ENCODE data around the gene ZNF326.

Gene ZNF326

DNA sequence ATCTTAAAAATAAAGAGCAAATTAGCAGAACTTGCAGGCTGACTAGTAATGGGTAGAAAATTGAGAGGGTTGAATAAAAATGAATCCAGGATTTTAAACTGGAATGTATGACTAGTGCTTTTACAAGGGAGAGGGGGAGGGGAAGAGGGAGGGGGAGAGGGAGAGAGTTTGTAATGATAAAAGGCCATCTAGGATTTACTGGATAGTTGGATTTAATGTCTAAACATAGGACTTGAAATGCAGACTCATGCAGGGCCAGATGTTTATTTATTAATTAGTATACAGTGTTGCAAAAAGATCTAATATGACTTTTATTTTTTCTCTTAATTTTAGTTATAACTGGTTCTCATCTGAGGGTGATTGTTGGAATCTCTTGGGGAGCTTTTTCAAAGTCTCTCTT lies 4.3 kb downstream of the ZNF326 start:
- TF ChIP-seq, protein P1, sequence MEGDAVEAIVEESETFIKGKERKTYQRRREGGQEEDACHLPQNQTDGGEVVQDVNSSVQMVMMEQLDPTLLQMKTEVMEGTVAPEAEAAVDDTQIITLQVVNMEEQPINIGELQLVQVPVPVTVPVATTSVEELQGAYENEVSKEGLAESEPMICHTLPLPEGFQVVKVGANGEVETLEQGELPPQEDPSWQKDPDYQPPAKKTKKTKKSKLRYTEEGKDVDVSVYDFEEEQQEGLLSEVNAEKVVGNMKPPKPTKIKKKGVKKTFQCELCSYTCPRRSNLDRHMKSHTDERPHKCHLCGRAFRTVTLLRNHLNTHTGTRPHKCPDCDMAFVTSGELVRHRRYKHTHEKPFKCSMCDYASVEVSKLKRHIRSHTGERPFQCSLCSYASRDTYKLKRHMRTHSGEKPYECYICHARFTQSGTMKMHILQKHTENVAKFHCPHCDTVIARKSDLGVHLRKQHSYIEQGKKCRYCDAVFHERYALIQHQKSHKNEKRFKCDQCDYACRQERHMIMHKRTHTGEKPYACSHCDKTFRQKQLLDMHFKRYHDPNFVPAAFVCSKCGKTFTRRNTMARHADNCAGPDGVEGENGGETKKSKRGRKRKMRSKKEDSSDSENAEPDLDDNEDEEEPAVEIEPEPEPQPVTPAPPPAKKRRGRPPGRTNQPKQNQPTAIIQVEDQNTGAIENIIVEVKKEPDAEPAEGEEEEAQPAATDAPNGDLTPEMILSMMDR (IDR thresholded peaks at IDR 0.05; ENCODE audit: insufficient read depth, missing control alignments): no peak
- FAIRE-seq (no peak), DNase-seq (ENCODE audit: insufficient read length, low spot score) (no peak)

DNA sequence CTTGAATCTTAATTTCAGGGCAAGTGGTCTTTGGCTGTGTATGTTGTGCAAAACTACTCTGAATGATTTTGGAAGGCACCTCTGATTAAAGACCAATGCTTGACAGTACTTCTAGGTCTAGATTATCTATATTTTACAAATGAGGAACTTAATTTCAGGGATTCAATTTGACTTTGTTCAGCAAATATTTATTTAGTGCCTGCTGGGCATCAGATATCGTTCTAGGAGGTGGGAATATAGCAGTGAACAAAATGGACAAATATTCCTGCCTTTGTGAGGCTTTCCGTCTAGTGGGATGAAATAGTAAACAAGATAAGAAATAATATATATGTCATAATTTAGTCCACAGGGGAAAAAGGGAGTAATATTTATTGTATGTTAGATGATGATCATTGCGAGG lies 4.7 kb downstream of the ZNF326 start:
- no peak for DNase-seq (ENCODE audit: insufficient read length, low spot score)
- TF ChIP-seq, protein P1 (IDR thresholded peaks at IDR 0.05; ENCODE audit: insufficient read depth, missing control alignments): no peak
- no peak for FAIRE-seq

DNA sequence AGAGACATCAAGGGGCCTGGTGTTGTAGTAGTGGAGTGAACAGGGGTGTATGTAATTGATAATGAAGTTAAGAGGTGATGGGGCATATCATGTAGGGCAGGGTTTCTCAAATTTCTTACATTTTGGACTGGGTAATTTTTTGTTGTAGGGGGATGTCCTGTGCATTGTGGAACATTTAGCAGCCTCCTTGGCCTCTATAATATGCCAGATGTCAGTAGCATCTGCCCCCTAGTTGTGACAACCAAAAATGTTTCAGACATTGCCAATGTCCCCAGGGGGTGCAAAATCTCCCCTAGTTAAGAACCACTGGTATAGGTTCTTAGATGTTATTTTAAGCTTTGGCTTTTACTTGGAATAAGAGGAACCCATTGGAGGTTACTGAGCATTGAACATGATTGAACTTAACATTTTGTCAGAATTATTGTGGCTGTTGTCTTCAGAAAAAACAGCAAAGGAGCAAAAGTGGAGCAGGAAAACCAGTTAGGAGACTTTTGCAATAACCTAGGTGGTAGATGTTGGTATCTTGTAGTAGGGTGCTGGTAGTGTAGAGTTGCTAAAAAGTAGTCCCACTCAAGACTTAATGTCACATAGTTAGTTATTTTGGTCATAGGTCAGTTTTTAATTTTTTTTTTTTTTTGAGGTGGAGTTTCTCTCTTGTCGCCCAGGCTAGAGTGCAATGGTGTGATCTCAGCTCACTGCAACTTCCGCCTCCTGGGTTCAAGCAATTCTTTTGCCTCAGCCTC lies 6.2 kb downstream of the ZNF326 start:
- TF ChIP-seq, protein P1 (IDR thresholded peaks at IDR 0.05; ENCODE audit: insufficient read depth, missing control alignments): peak; percentile 8
- no peak for DNase-seq (ENCODE audit: insufficient read length, low spot score)
- no peak for FAIRE-seq

DNA sequence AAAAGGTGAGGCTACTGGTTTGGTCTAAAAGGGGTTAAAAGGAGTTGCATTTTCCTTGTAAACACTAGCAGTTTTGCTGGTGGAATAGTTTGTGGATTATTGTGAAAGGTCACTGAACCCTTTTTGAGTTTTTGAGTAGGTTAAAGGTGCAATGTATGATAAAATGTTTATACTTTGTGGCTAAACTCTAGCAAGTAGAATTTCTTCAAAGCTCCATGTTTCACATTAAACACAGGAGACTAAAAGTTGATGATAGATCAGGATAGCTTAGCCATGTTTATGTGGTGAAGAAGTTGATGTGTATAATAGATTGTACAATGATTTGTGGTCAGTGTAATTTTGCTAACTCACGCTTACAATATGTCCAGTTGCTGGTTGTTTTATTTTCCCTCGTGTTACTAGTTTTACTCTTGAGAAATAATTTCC lies 13.1 kb downstream of the ZNF326 start:
- FAIRE-seq (peak; percentile 73), DNase-seq (ENCODE audit: insufficient read length, low spot score) (no peak)
- TF ChIP-seq, protein P1 (IDR thresholded peaks at IDR 0.05; ENCODE audit: insufficient read depth, missing control alignments): no peak

DNA sequence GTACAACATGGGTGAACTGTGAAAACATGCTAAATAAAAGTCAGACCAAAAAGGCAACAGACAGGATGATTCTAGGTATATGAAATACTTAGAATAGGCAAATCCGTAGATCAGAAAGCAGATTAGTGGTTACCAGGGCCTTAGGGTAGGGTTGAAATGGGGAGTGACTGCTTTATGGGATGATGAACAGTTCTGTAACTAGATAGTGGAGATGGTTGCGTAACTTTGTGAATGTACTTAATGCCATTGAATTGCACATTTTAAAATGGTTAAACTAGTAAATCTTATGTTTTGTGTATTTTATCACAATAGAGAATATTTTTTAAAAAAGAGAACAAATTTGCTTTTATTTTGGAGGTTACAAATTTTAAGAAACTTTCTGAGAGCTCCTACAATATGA lies 17.4 kb downstream of the ZNF326 start:
- FAIRE-seq (peak; percentile 51), DNase-seq (ENCODE audit: insufficient read length, low spot score) (no peak)
- TF ChIP-seq, protein P1 (IDR thresholded peaks at IDR 0.05; ENCODE audit: insufficient read depth, missing control alignments): no peak

DNA sequence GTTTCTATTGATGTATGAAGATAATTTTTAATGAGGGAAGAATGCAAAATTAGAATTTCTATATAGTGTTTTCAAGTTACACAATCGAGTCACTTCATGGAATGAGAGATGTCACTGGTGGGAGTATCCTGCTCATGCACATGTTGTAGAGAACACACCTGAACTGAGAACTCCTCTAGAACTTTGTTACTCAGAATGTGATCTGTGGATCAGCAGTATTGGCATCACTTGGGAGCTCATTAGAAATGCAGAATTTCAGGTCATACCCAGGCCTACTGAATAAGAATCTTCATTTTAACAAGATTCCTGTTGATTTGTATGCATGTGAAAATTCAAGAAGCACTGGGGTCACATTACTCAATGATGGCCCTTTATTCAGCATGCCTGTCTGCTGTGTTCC lies 28.8 kb downstream of the ZNF326 start:
- peak; percentile 11 for FAIRE-seq
- TF ChIP-seq, protein P1 (IDR thresholded peaks at IDR 0.05; ENCODE audit: insufficient read depth, missing control alignments): no peak
- DNase-seq (ENCODE audit: insufficient read length, low spot score): no peak

DNA sequence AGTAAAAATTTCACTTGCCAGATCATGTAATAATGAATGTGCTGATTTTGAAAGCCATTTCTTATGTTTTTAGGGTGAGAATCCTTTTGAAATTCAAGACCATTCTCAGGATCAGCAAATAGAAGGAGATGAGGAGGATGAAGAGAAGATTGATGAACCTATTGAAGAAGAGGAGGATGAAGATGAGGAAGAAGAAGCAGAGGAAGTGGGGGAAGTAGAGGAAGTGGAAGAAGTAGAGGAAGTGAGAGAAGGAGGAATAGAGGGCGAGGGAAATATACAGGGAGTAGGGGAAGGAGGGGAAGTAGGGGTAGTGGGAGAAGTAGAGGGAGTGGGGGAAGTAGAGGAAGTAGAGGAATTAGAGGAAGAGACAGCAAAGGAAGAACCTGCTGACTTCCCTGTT lies 32.4 kb downstream of the ZNF326 start:
- DNase-seq (ENCODE audit: insufficient read length, low spot score) (no peak), FAIRE-seq (no peak)
- TF ChIP-seq, protein P1 (IDR thresholded peaks at IDR 0.05; ENCODE audit: insufficient read depth, missing control alignments): no peak
